Measurements from ENCODE around the gene VTN.
A peak's percentile ranks its signal among the peaks of the same experiment; 100 is the strongest.

Gene VTN

DNA sequence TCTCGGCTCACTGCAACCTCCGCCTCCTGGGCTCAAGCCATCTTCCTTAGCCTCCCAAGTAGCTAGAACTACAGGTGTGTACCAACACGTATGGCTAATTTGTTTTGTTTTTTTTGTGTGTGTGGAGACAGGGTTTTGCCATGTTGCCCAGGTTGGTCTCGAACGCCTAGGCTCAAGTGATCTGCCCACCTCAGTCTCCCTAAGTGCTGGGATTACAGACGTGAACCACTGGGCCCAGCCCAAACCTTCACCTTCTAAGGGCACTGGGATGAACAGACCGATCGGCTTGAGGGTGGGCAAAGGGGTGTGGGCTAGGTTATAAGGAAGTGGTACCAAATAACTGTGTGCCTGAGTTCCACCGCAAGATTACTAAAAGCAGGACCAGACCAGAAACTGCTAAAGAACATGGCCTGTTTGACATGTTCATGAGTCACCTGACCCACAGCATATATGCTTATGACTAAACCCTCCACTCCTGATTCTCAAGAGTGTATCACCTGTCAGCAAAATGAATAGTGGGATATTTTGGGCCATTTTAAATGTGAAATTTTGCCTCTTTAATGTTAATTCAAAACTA lies 43.0 kb downstream of the VTN start:
- TF ChIP-seq POLR2AphosphoS5 (IDR thresholded peaks at IDR 0.05; ENCODE audit: low read depth, low read length) (no peak), TAF1 (IDR thresholded peaks at IDR 0.05; ENCODE audit: borderline replicate concordance, low read depth, low read length) (no peak), POLR2A (IDR thresholded peaks at IDR 0.05; ENCODE audit: low read depth, low read length) (no peak)
- FAIRE-seq = peak; percentile 74
- DNase-seq (ENCODE audit: insufficient read length) = no peak

GRCh38 chr17:28326114-28326513 lies 44.0 kb downstream of the VTN start:
- FAIRE-seq = no peak
- no peak for DNase-seq (ENCODE audit: insufficient read length)
- TF ChIP-seq POLR2AphosphoS5 (IDR thresholded peaks at IDR 0.05; ENCODE audit: low read depth, low read length) (no peak), TAF1 (IDR thresholded peaks at IDR 0.05; ENCODE audit: borderline replicate concordance, low read depth, low read length) (no peak), POLR2A (IDR thresholded peaks at IDR 0.05; ENCODE audit: low read depth, low read length) (no peak)

DNA sequence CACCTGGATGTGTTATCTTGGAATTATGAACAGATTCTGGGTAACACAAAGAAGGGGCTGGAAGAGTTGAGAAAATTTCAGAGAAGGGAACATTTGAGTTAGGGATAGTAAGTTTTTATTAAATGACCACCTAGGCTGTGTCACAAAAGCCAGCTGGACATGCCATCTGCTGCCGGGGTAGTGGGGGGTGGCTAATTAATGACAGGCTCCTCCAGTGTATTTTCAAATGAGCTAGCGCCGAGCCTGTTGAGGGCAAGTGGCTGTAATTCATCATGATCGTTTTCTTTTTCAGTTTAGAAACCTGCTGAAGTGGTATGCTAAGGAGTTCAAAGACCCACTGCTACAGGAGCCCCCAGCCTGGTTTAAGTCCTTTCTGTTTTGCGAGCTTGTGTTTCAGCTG lies 44.9 kb downstream of the VTN start:
- FAIRE-seq (no peak), DNase-seq (ENCODE audit: insufficient read length) (no peak)
- TF ChIP-seq POLR2A (IDR thresholded peaks at IDR 0.05; ENCODE audit: low read depth, low read length) = no peak
- no peak for TF ChIP-seq TAF1 (IDR thresholded peaks at IDR 0.05; ENCODE audit: borderline replicate concordance, low read depth, low read length)
- TF ChIP-seq POLR2AphosphoS5 (IDR thresholded peaks at IDR 0.05; ENCODE audit: low read depth, low read length) = no peak

DNA sequence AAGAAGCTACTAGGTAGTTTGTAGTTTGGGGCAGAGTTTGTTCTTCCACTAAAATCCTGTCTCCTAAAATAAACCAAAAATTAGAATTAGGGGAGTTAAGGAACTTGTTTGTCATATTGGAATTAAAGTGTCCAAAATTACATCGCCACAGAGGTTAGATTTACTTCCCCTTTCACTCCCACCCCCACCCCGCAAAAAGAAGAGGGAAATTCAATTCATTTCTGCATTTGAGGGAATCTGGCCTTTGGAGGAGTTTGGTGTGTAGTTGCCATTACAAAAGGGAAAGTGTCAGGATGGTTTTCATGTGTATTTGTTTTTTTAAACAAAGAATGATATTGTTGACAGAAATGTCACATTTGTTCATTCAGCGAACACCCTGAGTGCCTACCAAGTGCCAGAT lies 45.3 kb downstream of the VTN start:
- TF ChIP-seq TAF1 (IDR thresholded peaks at IDR 0.05; ENCODE audit: borderline replicate concordance, low read depth, low read length) (no peak), POLR2AphosphoS5 (IDR thresholded peaks at IDR 0.05; ENCODE audit: low read depth, low read length) (no peak), POLR2A (IDR thresholded peaks at IDR 0.05; ENCODE audit: low read depth, low read length) (no peak)
- FAIRE-seq = no peak
- no peak for DNase-seq (ENCODE audit: insufficient read length)

GRCh38 chr17:28324267-28324745 lies 45.8 kb downstream of the VTN start:
- TF ChIP-seq POLR2A (IDR thresholded peaks at IDR 0.05; ENCODE audit: low read depth, low read length) (no peak), POLR2AphosphoS5 (IDR thresholded peaks at IDR 0.05; ENCODE audit: low read depth, low read length) (no peak), TAF1 (IDR thresholded peaks at IDR 0.05; ENCODE audit: borderline replicate concordance, low read depth, low read length) (no peak)
- DNase-seq (ENCODE audit: insufficient read length) (no peak), FAIRE-seq (no peak)

DNA sequence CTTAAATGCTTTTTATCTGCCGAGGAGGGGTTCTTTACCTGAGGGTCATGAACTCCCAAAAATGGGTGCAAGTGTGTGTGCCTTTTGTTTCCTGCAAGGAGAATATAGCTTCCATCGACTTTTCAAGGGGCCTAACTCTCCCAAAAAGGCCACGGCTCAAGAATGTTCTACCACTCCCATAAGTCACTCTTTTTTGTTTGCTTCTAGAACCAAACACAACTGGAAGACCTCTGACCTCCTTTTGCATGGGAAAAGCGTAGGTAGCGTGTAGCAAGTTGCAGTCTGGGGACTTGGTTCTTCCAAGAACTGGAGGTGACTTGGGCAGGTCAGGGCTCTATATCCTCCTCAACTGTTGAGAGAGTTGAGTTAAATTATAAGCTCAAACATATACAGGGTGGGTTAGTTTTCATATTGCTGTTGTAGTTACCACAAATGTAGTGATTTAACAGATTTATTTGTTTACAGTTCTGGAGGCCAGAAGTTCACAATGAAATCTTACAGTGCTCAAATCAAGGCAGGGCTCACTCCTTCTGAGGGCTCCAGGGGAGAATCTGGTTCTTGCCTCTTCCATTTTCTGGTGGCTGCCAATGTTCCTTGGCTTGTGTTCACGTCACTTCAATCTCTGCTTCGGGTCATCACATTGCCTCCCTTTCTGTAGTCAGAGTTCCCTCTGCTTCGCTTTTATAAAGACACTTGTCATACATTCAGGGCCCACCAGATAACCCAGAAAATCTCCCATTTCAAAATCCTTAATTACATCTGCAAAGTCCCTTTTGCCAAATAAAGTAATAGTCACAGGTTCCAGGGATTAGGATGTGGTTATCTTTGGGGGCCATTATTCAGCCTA lies 49.7 kb downstream of the VTN start:
- DNase-seq (ENCODE audit: insufficient read length) (no peak), FAIRE-seq (no peak)
- TF ChIP-seq POLR2AphosphoS5 (IDR thresholded peaks at IDR 0.05; ENCODE audit: low read depth, low read length) (no peak), POLR2A (IDR thresholded peaks at IDR 0.05; ENCODE audit: low read depth, low read length) (no peak), TAF1 (IDR thresholded peaks at IDR 0.05; ENCODE audit: borderline replicate concordance, low read depth, low read length) (no peak)

- TF ChIP-seq POLR2AphosphoS5 (IDR thresholded peaks at IDR 0.05; ENCODE audit: low read depth, low read length) (no peak), TAF1 (IDR thresholded peaks at IDR 0.05; ENCODE audit: borderline replicate concordance, low read depth, low read length) (no peak), POLR2A (IDR thresholded peaks at IDR 0.05; ENCODE audit: low read depth, low read length) (no peak)
- DNase-seq (ENCODE audit: insufficient read length) (no peak), FAIRE-seq (no peak)
Observed at GRCh38 chr17:28319598-28319935, 50.5 kb downstream of the VTN start.

GRCh38 chr17:28318759-28319597 lies 51.1 kb downstream of the VTN start, which contains the start of gene TMEM97:
Gene TMEM97 (plus strand): TSS chr17:28319200. CDS start chr17:28319240, 40 bp downstream.
- peak; percentile 94 for DNase-seq (ENCODE audit: insufficient read length)
- FAIRE-seq = peak; percentile 96
- TF ChIP-seq TAF1 (IDR thresholded peaks at IDR 0.05; ENCODE audit: borderline replicate concordance, low read depth, low read length) (peak; percentile 32), POLR2A (IDR thresholded peaks at IDR 0.05; ENCODE audit: low read depth, low read length) (peak; percentile 84), POLR2AphosphoS5 (IDR thresholded peaks at IDR 0.05; ENCODE audit: low read depth, low read length) (peak; percentile 81)

DNA sequence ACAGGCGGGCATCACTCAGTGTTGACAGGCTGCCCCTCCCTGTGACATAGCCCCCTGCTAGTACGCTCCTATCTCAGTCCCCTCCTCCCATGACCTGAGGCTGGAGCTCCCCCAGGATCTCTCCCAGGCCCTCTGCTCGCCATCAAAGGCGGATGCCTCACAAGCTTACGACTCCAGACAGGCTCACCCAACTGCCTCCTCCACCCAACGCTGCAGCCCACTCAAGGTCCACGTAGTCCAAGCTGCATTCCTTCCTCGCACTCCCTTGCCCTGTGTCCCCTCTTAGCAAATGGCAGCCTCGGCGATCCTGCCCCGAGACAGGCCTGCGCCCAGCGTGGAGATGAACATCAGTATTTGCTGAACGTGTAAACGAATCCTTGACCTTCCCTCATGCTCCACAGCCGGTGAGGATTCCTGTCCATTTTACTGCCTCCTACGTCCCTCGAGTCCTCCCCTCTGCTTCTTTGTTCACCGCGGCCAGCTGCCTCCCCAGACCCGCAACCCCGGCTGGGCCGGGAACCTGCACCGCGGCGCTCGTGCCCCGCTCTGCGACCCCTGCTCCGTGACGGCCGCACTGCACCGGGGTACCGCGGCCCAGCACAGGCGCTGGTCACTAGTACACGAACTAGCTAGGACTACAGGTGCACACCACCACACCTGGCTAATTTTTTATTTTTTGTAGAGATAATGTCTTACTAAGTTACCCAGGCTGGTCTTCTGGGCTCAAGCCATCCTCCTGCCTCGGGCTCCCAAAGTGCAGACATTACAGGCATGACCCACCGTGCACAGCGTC lies 51.9 kb downstream of the VTN start:
- FAIRE-seq (peak; percentile 83), DNase-seq (ENCODE audit: insufficient read length) (peak; percentile 32)
- TF ChIP-seq TAF1 (IDR thresholded peaks at IDR 0.05; ENCODE audit: borderline replicate concordance, low read depth, low read length) = no peak; the same call in 1 of the 2 replicates
- TF ChIP-seq POLR2A (IDR thresholded peaks at IDR 0.05; ENCODE audit: low read depth, low read length) = no peak
- no peak for TF ChIP-seq POLR2AphosphoS5 (IDR thresholded peaks at IDR 0.05; ENCODE audit: low read depth, low read length)
